Stimulated activated naive B cell treated with anti-CD40 and anti-IgM and Interleukin-4, amounts not matched to agents 10 μg/mL and 1 μg/mL and 100 μg/mL, for 72 hours (primary cell): ENCODE data around the gene GAS2L1.

ENCODE experiments used
- ATAC-seq, 2 donors: fragments of 150-1000 bp; cut with Tn5 transposase; replicated peaks; 2 replicates each; pipeline ENCODE4 v1.10.0; 2021; ENCODE audit warnings: moderate library complexity in 1 of 2
- DNase-seq: peaks from one replicate; pipeline ENCODE4 v3.0.0; 2021
- H3K27ac Mint-ChIP-seq: one replicate; pipeline ENCODE4 v1.8.0; 2022; ENCODE audit warnings: mild to moderate bottlenecking, mixed read lengths
- H3K27me3 Mint-ChIP-seq, 2 donors: one replicate each; pipeline ENCODE4 v1.8.0; 2022; ENCODE audit warnings: mixed read lengths in 2 of 2
- H3K36me3 Mint-ChIP-seq, 2 donors: one replicate each; pipeline ENCODE4 v1.8.0; 2022; ENCODE audit warnings: mixed read lengths in 2 of 2, mild to moderate bottlenecking in 1 of 2
- H3K4me1 Mint-ChIP-seq, 2 donors: one replicate each; pipeline ENCODE4 v1.8.0; 2022; ENCODE audit warnings: mixed read lengths in 2 of 2, mild to moderate bottlenecking in 1 of 2
- H3K4me3 Mint-ChIP-seq, 2 donors: one replicate each; pipeline ENCODE4 v1.8.0; 2022; ENCODE audit warnings: mild to moderate bottlenecking in 2 of 2, mixed read lengths in 2 of 2, moderate library complexity in 1 of 2
- H3K9me3 Mint-ChIP-seq, 2 donors: one replicate each; pipeline ENCODE4 v1.8.0; 2022; ENCODE audit warnings: mixed read lengths in 2 of 2, mild to moderate bottlenecking in 1 of 2

GAS2L1 gene

DNA sequence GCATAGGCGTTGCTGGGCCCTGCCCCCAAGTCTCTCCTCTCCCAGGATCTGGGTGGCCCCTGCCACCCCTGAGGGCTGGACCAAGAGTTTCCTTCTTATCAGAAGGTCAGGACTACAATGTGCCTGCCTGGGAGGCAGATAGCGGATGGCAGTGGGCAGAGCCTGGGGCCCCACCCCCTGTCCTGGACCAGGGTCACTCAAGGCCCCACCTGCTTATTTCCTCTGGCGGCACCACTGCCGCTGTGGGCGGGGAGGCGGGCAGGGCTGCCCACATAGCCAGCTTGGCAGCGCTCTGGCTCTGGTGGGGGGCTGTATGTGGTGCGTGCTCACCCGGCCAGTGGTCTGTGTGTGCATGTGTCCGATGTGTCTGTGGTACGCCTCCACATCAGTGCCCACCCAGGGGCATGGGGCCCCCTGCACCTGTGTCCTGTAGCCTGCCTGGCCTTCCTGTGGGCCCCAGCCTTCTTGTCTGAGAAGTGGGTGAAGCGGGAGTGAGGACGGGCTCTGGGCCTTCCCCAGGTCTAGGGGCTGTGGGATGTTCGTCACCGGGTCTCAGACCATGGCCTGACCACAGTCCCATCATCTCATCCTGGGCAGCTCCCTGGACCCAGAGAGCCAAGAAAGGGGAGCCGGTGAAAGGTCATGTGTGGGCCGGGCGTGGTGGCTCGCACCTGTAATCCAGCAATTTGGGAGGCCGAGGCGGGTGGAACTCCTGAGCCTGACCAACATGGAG lies 3.0 kb downstream of the GAS2L1 start:
- Mint-ChIP-seq H3K36me3 (no peaks in the 10 kb centered on the region), H3K27ac (no peak overlapping the region), H3K9me3 (peaks cover 0 to 3% of the 10 kb centered on the region in 2 donors), H3K4me1 (peaks cover 32 to 71% of the 10 kb centered on the region in 2 donors), H3K4me3 (peak overlapping the region in 1 of 2 donors; percentile 8), H3K27me3 (peaks cover 50 to 75% of the 10 kb centered on the region in 2 donors)
- no peak for ATAC-seq
- no peak for DNase-seq

DNA sequence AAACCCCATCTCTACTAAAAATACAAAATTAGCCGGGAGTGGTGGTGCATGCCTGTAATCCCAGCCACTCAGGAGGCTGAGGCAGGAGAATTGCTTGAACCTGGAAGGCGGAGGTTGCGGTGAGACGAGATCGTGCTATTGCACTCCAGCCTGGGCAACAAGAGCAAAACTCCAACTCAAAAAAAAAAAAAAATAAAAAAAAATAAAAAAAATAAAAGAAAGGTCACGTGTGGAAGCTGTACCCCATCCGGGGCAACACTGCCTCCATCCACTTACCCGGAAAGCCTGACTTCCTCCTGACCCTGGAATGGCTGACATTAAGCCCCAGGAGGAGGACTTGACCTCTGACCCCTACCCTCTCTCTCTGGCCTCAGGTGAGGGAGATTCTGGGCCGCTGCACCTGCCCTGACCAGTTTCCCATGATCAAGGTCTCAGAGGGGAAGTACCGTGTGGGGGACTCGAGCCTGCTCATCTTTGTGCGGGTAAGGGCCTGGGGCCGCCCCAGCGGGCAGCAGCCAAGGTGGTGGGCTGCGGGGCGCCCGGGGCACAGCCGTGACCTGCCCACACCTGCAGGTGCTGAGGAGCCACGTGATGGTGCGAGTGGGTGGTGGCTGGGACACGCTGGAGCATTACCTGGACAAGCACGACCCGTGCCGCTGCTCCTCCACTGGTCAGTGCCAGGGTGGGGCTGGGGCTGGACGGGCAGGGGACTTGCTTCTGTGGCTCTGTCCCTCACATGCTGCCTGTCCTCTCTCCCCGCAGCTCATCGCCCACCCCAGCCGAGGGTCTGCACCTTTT lies 3.8 kb downstream of the GAS2L1 start:
- Mint-ChIP-seq H3K4me3 (no peak overlapping the region), H3K4me1 (peaks cover 31 to 70% of the 10 kb centered on the region in 2 donors), H3K9me3 (peaks cover 0 to 3% of the 10 kb centered on the region in 2 donors), H3K27me3 (peaks cover 47 to 72% of the 10 kb centered on the region in 2 donors), H3K36me3 (peaks cover 0 to 2% of the 10 kb centered on the region in 2 donors), H3K27ac (peak overlapping the region; percentile 42)
- DNase-seq (no peak), ATAC-seq (peak in 1 of 2 donors; percentile 7)

DNA sequence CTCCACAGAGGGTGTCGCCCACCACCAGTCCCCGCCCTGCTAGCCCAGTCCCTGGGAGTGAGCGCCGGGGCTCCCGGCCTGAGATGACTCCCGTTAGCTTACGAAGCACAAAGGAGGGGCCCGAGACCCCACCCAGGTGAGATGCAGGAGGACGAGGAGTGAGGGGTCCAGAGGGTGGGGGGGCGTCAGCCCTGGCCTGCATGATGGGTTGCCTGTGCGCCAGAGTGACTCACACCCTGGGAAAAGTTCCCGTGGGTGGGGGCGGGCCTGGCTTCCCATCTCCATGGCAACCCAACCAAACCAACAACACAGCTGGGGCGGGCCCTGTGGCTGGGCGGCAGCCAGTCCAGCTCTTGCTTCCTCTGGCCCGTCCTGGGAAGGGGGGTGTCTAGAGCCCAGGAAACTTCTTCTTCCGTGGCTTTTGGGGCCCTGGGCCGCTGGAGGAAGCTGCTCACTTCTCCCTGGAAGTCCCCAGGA lies 4.5 kb downstream of the GAS2L1 start:
- Mint-ChIP-seq H3K4me3 (no peak overlapping the region), H3K27ac (peak overlapping the region; percentile 42), H3K27me3 (peaks cover 43 to 67% of the 10 kb centered on the region in 2 donors), H3K4me1 (peaks cover 29 to 64% of the 10 kb centered on the region in 2 donors), H3K36me3 (peaks cover 0 to 2% of the 10 kb centered on the region in 2 donors), H3K9me3 (peaks cover 0 to 3% of the 10 kb centered on the region in 2 donors)
- DNase-seq (peak; percentile 68), ATAC-seq (peak; percentile 61 to 62)

DNA sequence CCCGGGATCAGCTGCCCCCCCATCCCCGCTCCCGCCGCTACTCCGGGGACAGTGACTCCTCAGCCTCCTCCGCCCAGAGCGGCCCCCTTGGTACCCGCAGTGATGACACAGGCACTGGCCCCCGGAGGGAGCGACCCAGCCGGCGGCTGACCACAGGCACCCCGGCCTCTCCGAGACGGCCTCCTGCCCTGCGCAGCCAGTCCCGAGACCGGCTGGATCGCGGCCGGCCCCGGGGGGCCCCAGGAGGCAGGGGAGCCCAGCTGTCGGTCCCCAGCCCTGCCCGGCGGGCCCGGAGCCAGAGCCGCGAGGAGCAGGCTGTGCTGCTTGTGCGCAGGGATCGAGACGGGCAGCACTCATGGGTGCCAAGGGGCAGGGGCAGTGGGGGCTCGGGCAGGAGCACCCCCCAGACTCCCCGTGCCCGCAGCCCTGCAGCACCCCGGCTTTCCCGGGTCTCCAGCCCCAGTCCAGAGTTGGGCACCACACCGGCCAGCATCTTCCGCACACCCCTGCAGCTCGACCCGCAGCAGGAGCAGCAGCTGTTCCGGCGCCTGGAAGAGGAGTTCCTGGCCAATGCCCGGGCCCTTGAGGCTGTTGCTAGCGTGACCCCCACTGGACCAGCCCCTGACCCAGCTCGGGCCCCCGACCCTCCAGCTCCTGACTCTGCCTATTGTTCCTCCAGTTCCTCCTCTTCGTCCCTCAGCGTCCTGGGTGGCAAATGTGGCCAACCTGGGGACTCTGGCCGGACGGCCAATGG lies 5.2 kb downstream of the GAS2L1 start:
- ATAC-seq (no peak), DNase-seq (no peak)
- Mint-ChIP-seq H3K4me1 (peaks cover 28 to 64% of the 10 kb centered on the region in 2 donors), H3K9me3 (peaks cover 0 to 3% of the 10 kb centered on the region in 2 donors), H3K4me3 (no peak overlapping the region), H3K27ac (peak overlapping the region; percentile 42), H3K36me3 (peaks cover 5 to 6% of the 10 kb centered on the region in 2 donors), H3K27me3 (peaks cover 43 to 67% of the 10 kb centered on the region in 2 donors)

DNA sequence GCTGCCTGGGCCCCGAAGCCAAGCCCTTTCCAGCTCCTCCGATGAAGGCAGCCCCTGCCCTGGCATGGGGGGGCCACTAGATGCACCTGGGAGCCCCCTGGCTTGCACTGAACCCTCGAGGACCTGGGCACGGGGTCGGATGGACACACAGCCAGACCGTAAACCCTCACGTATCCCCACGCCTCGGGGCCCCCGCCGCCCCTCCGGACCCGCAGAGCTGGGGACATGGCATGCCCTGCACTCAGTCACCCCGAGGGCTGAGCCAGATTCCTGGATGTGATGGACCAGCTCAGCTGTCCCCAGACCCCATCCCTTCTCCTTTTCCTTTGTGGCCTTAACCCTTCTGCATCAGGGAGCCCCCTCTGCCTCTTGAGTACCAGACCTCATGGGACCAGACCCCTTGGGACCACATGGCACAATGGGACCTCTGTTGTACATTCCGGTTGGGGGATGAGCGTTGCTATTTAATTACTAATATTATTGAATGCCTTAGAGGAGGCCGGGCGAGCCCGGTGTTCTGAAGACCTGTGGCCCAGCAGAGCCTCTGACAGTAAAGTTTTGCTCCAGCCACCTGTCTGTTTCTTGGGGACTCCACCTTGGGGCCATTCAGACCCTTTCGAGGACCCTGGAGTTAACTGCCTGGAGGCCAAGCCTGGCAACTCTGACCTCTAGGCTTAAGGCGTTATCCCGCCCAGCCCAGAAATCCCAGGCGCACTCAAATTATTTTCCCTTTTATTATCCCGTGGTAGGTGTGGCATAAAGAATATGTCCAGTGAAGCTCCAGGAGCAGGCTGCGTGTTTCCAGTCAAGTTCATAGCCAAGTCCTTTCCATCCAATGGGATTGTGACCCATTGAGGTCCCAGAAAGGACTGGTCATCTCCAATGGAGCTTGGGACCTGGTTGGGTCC lies 6.0 kb downstream of the GAS2L1 start:
- peak overlapping the region; percentile 9 for H3K27ac Mint-ChIP-seq
- peaks cover 43 to 70% of the 10 kb centered on the region in 2 donors for H3K27me3 Mint-ChIP-seq
- DNase-seq (no peak), ATAC-seq (no peak)
- peak overlapping the region in 1 of 2 donors; percentile 56 for H3K4me3 Mint-ChIP-seq
- H3K36me3 Mint-ChIP-seq = peaks cover 14% of the 10 kb centered on the region in 2 donors
- peaks cover 0 to 3% of the 10 kb centered on the region in 2 donors for H3K9me3 Mint-ChIP-seq
- H3K4me1 Mint-ChIP-seq = peaks cover 27 to 63% of the 10 kb centered on the region in 2 donors

DNA sequence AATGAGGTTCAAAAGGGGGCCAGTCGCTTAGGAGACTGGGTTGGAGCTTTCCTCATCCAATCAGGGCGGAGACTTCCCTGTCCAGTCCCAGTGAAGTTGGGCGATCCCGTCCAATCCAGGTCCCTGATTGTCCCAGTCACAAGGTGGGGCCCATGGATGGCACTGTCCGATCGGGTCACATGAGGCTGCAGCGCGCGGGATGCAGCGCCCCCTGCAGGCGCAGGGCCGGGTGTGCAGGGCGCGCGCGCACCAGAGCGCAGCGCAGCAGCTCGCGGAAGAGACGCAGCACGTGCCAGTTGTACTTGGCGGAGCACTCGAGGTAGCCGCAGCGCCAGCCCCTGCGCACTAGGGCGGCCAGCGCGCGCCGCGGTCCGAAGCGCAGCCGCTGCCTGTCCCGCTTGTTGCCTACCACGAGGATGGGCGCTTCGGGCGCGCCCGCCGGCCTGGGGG lies 6.7 kb downstream of the GAS2L1 start:
- peaks cover 39 to 64% of the 10 kb centered on the region in 2 donors for H3K27me3 Mint-ChIP-seq
- peaks cover 27 to 60% of the 10 kb centered on the region in 2 donors for H3K4me1 Mint-ChIP-seq
- H3K9me3 Mint-ChIP-seq = peaks cover 0 to 3% of the 10 kb centered on the region in 2 donors
- H3K4me3 Mint-ChIP-seq = peak overlapping the region in 1 of 2 donors; percentile 56
- H3K27ac Mint-ChIP-seq = no peak overlapping the region
- ATAC-seq (no peak), DNase-seq (no peak)
- peaks cover 17 to 21% of the 10 kb centered on the region in 2 donors for H3K36me3 Mint-ChIP-seq

DNA sequence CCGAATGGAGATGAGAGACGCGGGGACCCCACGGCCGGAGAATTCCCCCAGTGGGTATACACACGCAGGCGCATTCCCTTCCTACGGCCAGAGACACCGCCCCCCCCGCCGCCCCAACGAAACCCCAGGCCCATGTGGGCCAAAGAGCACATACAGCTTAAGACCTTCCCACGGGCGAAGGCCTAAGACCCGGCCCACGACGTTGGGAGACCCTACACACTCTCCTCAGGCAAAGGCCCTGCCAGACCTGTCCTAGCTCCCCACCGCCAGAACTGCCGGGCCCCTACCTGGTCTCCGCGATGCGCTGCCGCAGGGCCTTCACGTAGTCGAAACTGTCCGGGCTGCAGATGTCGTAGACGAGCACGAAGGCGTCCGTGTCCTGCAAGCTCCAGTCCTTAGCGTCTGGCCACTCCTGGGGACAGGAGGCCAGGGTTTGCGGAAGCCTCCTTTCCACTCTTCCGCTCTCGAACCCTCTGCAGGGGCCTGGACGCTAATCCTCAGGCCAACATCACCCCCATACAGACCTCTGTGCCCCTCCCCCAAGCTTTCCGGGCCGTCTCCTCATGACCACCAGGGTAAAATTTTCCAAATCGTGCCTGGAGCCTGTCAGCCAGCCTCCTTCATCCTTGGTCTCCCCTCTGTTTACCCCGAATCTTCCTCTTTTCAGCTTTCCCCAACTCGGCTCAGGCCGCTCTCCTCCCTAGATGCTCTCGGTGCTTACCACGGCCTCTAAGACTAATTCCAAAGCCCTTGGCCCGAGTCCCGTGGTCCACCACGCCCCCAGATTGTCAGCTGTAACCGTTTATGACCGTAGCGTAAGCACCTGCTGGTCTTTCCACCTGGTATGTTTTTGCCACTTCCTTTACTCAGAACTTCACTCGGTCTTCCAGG lies 7.4 kb downstream of the GAS2L1 start:
- Mint-ChIP-seq H3K4me1 (peaks cover 29 to 54% of the 10 kb centered on the region in 2 donors), H3K27me3 (peaks cover 39 to 57% of the 10 kb centered on the region in 2 donors), H3K4me3 (peak overlapping the region; percentile 39 to 56), H3K27ac (peak overlapping the region; percentile 66), H3K36me3 (peaks cover 20 to 22% of the 10 kb centered on the region in 2 donors), H3K9me3 (peaks cover 0 to 3% of the 10 kb centered on the region in 2 donors)
- ATAC-seq = no peak
- no peak for DNase-seq

DNA sequence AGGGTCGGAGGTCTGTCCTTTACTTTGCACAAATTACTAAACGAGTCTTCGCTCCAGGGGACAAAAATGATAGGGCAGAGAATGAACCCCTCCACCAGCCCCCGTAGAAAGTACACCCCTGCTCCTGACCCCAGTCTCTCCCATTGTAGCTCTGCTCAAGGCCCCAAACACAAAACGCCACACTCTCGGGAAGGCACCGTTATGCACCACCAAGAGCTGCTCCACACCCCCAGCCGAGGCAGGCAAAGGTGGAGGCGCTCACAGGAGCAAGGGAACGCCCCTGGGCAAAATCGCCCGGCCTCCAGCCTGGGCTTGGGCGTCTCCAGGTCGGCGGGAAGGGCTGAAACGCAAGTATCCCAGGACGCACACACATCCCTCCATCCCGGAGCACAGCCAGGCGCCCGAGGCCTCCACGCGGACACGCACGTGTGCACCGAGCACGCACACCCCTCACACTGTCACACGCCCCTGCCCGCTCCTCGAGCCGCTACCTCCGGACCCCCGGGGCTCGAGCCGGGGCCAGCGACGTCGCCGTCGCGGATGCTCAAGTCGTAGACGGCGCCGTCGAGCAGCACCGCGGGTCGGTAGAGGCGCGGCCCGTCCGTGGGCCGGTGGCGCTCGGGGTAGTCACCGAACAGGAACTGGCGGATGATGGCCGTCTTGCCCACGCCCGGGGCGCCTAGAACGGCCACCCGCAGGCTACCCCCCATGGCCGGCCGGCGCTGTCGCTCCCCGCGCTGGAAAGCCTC lies 8.3 kb downstream of the GAS2L1 start:
- Mint-ChIP-seq H3K9me3 (peaks cover 0 to 3% of the 10 kb centered on the region in 2 donors), H3K27ac (peak overlapping the region; percentile 66), H3K4me1 (peaks cover 29 to 50% of the 10 kb centered on the region in 2 donors), H3K4me3 (peak overlapping the region; percentile 39 to 51), H3K27me3 (peaks cover 39 to 50% of the 10 kb centered on the region in 2 donors), H3K36me3 (peaks cover 20 to 22% of the 10 kb centered on the region in 2 donors)
- no peak for DNase-seq
- peak in 1 of 2 donors; percentile 4 for ATAC-seq

DNA sequence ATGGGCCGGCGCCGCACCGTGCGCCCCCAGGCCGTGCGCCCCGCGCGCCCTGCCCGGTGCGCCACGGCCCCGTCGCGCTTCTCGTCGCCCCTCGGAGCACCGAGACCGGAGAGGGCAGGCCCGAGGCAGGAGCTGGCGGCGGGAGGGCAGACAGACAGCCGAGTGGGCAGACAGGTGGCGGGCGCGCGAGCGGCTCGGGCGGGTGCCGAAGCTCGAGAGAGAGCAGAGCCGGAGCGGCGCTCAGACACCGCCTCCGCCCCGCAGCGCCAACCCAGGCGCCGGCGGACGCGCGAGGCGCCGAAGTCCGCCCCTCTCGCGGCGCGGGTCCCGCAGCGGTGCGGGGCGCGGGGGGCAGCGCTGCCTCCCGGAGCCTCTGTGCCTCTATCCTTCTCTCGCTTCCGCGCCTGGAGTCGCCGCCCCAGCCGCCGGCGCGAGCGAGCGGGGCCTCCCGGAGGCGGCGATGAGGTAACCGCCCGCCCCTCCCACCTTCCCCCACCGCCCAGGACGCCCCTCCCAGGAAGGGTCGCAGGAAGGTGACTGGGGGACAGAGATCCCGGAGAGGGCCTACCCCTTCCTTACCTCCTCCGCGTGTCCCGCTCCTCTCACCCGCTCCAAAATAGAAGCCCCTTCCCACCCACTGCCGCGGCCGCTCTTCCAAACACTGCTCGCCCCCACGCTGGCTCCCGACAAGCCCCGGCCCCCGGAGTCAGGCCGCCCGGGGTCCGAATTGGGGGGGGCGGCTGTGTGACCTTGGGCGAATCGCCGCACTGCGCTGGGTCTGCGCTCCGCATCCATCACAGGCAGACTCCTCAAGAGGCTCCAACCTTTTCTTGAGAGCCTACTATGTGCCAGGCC lies 9.1 kb downstream of the GAS2L1 start, which contains the start of gene RASL10A:
RASL10A (minus strand) TSS at position 412 of the 855 bp plus-strand sequence. CDS start 451 bp downstream, outside the sequence.
- Mint-ChIP-seq H3K27me3 (peaks cover 39 to 48% of the 10 kb centered on the region in 2 donors), H3K4me1 (peaks cover 29 to 48% of the 10 kb centered on the region in 2 donors), H3K36me3 (peaks cover 20 to 22% of the 10 kb centered on the region in 2 donors), H3K9me3 (peaks cover 0 to 3% of the 10 kb centered on the region in 2 donors), H3K27ac (peak within 1 kb of the TSS; percentile 86), H3K4me3 (peak within 1 kb of the TSS; percentile 53 to 55)
- DNase-seq = no peak
- ATAC-seq = peak in 1 of 2 donors; percentile 13

DNA sequence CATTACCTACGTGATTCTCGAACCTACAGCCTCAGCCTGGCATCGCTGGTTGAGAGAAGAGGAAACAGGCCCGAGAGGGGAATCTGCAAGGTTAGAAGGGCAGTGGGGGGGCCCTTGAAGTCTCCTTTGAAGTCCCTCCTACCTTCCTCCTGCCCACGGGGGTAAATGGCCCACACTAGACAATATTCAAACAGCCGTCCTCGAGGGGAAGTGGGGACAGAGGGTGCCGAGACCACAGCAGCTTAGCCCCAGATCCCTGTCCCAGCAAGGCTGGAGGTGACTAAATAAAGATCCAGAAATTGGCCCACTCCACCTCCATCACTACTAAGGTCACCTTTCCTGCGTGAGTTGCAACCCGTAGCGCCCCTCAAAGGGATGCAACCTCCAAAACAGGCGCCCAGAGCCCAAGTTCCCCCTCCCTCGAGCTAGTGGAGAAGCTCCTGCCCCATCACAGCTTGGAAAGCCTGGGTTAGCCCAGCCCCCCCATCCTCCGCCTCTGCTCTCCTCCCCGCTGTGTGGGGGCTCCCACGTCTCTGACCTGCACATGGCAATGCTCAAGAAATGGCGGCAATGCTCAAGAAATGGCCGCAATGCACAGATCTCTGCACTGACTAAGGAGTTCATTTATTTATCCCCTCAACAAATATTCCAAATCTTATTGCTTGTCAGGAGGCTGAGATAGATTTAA lies 9.8 kb downstream of the GAS2L1 start:
- ATAC-seq (no peak), DNase-seq (no peak)
- peaks cover 39 to 48% of the 10 kb centered on the region in 2 donors for H3K27me3 Mint-ChIP-seq
- peaks cover 24 to 40% of the 10 kb centered on the region in 2 donors for H3K4me1 Mint-ChIP-seq
- H3K27ac Mint-ChIP-seq = peak overlapping the region; percentile 86
- peaks cover 25 to 26% of the 10 kb centered on the region in 2 donors for H3K36me3 Mint-ChIP-seq
- peak overlapping the region; percentile 53 to 55 for H3K4me3 Mint-ChIP-seq
- peaks cover 0 to 3% of the 10 kb centered on the region in 2 donors for H3K9me3 Mint-ChIP-seq
